ENCODE measurements around the gene KRT36. TPM values are rescaled to one million over a fixed set of nuclear protein-coding genes. Genes with fewer than 3 reads are reported as not detected.

The KRT36 gene
- total RNA-seq, 2 experiments from 2014 or later = not detected

- Mint-ChIP-seq H3K4me1 (ENCODE audit: low read depth) (peaks cover 3% of the 10 kb centered on the region), H3K27ac (no peak overlapping the region), H3K36me3 (ENCODE audit: low read depth) (no peaks in the 10 kb centered on the region), H3K9me3 (no peaks in the 10 kb centered on the region), H3K27me3 (peaks cover 59% of the 10 kb centered on the region), H3K4me3 (no peak overlapping the region)
- ATAC-seq = no peak
- POLR2A ChIA-PET = no interaction called here
- intact Hi-C loops (cut with micrococcal nuclease) = no loop called here
- TF ChIP-seq CTCF (IDR thresholded peaks at IDR 0.05) = no peak
- CTCF ChIA-PET = interaction anchor here (0.7 to 1.6 kb wide), 4 partner anchors 20 to 134 kb away, joined by 3 to 8 read pairs (median 4); no protein-coding TSS in a partner anchor
- no peak for DNase-seq
Observed at GRCh38 chr17:41528959-41529353, 39.2 kb upstream of the KRT36 start.

GRCh38 chr17:41527063-41528023, 37.6 kb upstream of the KRT36 start:
- no peaks in the 10 kb centered on the region for H3K36me3 Mint-ChIP-seq (ENCODE audit: low read depth)
- H3K27ac Mint-ChIP-seq = no peak overlapping the region
- ChIA-PET CTCF (interaction anchor here (0.8 to 1.6 kb wide), 4 partner anchors 12 to 120 kb away, joined by 3 to 8 read pairs (median 4); no protein-coding TSS in a partner anchor), POLR2A (interaction anchor here (0.6 kb wide), 1 partner anchor 236 kb away, joined by 5 read pairs; no protein-coding TSS in a partner anchor)
- H3K27me3 Mint-ChIP-seq = peaks cover 46% of the 10 kb centered on the region
- H3K9me3 Mint-ChIP-seq = no peaks in the 10 kb centered on the region
- intact Hi-C loops (cut with micrococcal nuclease) = no loop called here
- DNase-seq (no peak), ATAC-seq (no peak)
- no peak for TF ChIP-seq CTCF (IDR thresholded peaks at IDR 0.05)
- H3K4me1 Mint-ChIP-seq (ENCODE audit: low read depth) = peaks cover 3% of the 10 kb centered on the region
- H3K4me3 Mint-ChIP-seq = no peak overlapping the region

DNA sequence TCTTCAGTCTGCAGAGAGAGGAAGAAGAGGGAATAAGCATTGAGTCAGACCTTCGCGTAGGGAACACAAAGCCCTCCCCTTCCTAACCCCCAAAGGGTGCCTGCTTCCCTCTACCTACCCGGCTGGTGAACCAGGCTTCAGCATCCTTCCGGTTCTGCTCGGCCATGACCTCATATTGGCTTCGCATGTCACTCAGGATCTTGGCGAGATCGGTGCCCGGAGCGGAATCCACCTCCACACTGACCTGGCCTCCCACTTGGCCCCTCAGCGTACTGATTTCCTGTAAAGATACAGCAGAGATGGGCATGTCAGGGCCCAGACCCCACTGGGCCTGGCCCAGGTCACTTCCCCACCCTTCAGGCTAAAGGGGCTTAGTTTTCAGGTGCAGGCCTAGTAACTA, 34.6 kb upstream of the KRT36 start:
- Mint-ChIP-seq H3K27ac (no peak overlapping the region), H3K9me3 (no peaks in the 10 kb centered on the region), H3K4me3 (no peak overlapping the region), H3K27me3 (peaks cover 28% of the 10 kb centered on the region), H3K4me1 (ENCODE audit: low read depth) (peaks cover 3% of the 10 kb centered on the region), H3K36me3 (ENCODE audit: low read depth) (no peaks in the 10 kb centered on the region)
- intact Hi-C loops (cut with micrococcal nuclease) = no loop called here
- CTCF ChIA-PET = interaction anchor here (1.5 to 3.5 kb wide), 2 partner anchors 25 to 141 kb away, joined by 3 to 14 read pairs; no protein-coding TSS in a partner anchor
- POLR2A ChIA-PET = no interaction called here
- DNase-seq = no peak
- no peak for ATAC-seq
- no peak for TF ChIP-seq CTCF (IDR thresholded peaks at IDR 0.05)

- no peaks in the 10 kb centered on the region for H3K9me3 Mint-ChIP-seq
- peaks cover 23% of the 10 kb centered on the region for H3K27me3 Mint-ChIP-seq
- ATAC-seq = no peak
- no peak overlapping the region for H3K27ac Mint-ChIP-seq
- POLR2A ChIA-PET = no interaction called here
- no peak for TF ChIP-seq CTCF (IDR thresholded peaks at IDR 0.05)
- peaks cover 3% of the 10 kb centered on the region for H3K4me1 Mint-ChIP-seq (ENCODE audit: low read depth)
- CTCF ChIA-PET = interaction anchor here (3.5 kb wide), 1 partner anchor 25 kb away, joined by 14 read pairs; no protein-coding TSS in a partner anchor
- no peak overlapping the region for H3K4me3 Mint-ChIP-seq
- H3K36me3 Mint-ChIP-seq (ENCODE audit: low read depth) = no peaks in the 10 kb centered on the region
- intact Hi-C loops (cut with micrococcal nuclease) = no loop called here
- DNase-seq = no peak
Observed at GRCh38 chr17:41523787-41524186, 34.1 kb upstream of the KRT36 start.

DNA sequence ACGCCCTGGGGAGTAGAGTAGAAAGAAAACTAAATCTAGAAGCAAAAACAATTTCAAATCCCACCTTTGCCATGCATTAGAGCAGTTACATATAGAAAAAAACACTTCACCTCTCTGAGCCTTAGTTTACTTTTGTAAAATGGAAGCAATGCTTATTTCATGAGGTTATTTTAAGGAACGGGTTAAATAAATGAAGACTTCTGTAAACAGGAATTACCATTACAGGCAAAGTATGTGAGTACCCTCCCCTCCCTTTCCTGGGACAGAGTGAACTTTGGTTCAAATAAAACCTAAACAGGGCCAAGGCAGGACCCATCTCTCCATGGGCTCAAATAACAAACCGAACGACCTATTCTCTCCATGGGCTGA, 33.5 kb upstream of the KRT36 start:
- H3K4me3 Mint-ChIP-seq = no peak overlapping the region
- no peak for ATAC-seq
- DNase-seq = no peak
- no peak overlapping the region for H3K27ac Mint-ChIP-seq
- intact Hi-C loops (cut with micrococcal nuclease) = no loop called here
- TF ChIP-seq CTCF (IDR thresholded peaks at IDR 0.05) = no peak
- CTCF ChIA-PET = interaction anchor here (3.5 kb wide), 1 partner anchor 26 kb away, joined by 14 read pairs; no protein-coding TSS in a partner anchor
- H3K9me3 Mint-ChIP-seq = no peaks in the 10 kb centered on the region
- POLR2A ChIA-PET = no interaction called here
- peaks cover 18% of the 10 kb centered on the region for H3K27me3 Mint-ChIP-seq
- no peaks in the 10 kb centered on the region for H3K4me1 Mint-ChIP-seq (ENCODE audit: low read depth)
- no peaks in the 10 kb centered on the region for H3K36me3 Mint-ChIP-seq (ENCODE audit: low read depth)
